Measurements from ENCODE around the gene FTH1.
"Not testable (repeated sequence)": the region's sequence is repeated elsewhere in the genome, so short reads cannot be mapped to it uniquely, and the experiment has no call there.

The FTH1 gene

DNA sequence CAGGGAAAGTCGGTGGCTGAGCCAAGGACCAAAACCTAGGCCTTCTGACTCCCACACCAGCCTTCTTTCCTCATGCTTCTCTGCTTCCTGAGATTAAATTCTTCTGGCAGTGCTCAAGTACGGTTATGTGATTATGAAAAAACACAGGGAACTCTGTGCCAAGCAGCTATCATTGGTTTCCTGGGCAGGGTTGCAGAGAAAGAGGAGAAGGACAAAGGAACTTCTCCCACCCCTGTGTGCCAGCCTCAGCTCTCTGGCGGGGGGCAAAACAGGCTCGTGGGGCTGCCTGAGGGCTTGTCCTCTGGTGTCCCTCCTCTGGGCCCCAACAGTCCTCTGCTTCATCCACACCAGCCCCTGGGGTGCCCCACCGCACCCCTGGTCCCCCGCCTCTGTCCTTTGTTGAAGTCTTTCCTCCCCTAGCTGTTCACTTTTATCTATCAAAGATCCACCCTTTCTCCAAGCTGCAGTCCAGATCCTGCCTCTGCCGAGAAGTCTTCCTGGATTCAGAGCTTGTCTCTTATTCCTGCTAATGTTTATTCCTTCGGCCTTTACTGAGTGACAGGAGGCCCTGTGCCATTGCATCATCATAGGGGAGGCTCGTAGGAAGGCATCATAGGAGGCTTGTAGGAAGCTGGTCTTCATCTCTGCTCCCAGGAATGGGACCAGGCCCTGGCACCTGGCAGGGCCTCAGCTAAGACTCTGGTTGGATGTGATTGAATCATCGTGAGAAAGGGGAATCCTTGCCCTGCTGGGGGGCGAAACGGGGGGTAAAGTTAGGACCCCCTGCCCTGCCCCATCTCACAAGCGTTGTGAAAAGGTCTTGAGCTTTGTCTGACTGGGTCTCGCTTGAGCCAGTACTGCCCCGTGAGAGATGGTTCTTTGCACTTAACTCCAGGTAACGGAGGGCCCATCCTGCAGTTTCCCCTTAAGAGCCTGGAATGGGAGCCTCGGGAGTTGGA is 11.5 kb upstream of the FTH1 start:
- DNase-seq = no peak

DNA sequence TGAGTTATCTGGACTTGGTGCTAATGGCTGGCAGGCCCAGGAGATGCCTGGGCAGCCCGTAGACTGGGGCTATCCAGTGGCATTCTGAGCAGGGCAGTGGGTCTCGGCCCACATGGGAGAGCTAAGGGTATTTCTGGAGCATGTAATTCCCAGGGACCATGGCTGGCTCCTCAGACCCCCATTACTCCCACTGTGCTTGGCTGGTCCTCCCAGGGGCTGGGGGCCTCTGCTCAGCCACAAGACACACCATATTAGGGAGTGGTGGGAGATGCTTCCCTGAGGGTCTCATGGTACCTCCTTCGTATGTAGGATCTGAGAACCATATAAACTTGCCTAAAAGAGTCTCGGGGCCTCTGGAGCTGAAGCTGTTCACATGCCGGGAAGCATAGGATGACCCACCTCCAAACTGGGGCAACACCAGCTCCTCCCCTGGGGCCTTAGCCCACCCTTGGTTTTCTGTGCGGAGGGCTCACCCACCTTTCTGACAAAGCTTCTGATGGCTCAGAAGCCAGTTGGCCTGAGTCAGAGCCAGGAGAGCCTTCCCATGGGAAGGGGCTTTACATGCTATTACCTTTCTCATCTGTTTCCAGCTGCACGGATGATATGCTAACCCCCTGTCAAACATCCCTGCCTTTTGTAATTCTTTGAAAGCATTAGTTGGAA is 9.5 kb upstream of the FTH1 start:
- no peak for DNase-seq

DNA sequence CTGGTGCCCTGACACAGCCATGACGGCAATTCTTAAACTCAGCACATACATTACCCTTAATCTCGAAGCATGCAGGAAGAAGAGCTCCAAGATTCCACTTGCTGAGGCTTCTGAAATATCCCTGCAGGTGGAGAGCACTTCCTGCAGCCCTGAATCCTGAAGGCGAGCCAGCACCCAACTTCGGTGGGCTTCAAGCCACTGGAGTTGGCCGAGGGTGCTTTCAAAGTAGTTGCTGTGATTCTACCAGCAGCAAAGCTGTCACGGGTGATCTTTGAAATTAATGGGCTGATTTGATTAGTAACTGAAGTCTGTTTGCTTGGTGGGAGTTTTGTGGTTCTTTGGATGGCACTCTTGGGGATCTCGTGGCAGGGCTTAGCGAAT is 9.0 kb upstream of the FTH1 start:
- DNase-seq = no peak

DNA sequence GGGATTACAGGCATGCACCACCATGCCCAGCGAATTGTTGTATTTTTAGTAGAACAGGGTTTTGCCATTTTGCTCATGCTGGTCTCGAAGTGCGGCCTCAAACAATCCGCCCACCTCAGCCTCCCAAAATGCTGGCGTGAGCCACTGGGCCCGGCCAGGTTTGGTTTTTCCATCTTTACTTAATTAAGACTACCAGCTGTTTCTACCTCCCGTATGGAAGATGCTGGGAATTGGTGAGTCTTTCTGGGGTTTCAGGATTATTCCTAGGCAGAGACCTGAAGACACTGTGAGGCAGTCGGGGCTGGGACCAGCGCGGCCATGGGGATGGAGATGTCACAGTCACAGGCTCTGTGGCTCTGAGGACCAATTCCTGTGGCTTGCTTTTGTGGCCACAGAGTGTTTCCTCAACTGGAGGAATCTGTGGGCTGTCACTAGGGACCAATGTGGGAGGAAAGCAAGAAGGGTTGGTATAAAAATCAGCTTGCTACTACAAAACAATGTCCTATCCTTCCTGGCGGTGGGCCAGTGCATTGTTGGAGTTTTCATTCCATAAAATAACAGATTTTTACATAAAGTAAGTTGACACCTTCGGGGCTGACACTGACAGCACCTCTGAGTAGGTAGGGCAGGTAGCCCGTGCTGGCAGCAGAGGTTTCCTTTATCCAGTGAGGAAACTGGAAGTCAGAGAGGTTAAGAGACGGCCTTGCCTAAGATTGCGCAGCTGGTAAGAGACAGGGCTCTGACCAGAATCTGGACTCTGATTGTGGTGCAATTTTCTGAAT is 8.4 kb upstream of the FTH1 start:
- DNase-seq = no peak

DNA sequence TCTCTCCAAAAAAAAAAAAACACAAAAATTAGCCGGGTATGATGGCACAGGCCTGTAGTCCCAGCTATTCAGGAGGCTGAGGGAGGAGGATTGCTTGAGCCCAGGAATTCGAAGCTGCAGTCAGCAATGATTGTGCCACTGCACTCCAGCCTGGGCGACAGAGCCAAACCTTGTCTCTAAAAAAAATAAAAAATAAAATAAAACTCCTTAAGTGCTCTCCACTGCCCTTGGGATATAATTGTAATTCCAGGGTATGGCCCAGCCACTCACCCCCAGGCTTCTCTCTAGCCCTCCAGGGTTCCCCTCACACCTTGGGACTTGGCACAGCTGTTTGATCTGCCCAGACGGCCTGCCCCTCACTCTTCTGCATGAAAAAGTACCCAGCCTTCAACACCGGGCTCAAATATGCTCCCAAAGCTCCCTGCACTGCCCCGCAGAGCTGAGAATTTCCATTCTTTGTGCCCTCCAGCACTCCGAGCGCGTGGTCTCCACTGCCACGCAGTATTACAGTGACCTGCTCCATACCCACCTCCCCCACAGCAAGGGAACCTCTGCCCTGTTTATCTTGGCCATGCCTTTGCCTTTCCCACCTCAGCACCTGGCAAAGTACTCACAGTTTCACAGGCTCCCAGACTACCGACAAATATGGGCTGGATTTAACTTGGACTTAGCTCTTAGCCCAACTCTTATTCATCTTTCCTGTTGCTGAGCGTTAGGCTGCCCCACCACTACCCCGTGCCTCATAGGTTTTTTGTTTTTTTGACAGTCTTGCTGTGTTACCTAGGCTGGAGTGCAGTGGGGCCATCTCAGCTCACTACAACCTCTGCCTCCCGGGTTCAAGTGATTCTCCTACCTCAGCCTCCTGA is 7.6 kb upstream of the FTH1 start:
- no peak for DNase-seq

DNA sequence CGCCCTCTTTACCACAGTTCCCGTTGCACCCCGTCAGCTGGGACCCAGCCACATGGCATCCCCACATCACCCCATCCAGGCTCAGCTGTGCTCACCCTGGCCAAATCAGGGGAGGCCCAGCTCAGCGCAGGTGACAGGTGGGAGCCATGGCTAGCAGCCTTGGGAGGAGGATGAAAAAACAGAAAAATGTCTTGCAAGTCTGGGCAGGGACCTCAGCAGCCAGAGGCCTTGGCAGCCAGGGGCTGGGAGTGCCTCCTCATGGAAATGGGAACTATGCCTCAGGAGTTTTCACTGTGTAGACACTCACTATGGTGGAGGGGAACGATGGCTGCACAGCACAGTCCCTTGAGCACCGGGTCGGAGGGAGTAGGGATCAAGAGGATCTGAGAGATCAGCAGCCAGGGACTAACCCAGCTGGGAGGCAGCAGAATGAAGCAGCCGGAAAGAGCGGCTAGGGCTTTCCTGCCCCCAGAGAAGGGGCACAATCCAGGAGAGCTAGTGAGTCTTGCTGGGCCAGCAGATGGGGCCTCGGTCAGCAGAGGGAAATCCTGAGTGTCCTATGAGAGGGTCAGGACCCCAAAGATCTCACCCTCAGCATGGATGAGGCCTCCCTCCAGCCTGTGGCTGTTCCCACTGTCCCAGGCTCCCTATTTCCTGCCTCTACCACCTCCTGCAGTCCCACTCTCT is 6.2 kb upstream of the FTH1 start:
- DNase-seq = no peak

DNA sequence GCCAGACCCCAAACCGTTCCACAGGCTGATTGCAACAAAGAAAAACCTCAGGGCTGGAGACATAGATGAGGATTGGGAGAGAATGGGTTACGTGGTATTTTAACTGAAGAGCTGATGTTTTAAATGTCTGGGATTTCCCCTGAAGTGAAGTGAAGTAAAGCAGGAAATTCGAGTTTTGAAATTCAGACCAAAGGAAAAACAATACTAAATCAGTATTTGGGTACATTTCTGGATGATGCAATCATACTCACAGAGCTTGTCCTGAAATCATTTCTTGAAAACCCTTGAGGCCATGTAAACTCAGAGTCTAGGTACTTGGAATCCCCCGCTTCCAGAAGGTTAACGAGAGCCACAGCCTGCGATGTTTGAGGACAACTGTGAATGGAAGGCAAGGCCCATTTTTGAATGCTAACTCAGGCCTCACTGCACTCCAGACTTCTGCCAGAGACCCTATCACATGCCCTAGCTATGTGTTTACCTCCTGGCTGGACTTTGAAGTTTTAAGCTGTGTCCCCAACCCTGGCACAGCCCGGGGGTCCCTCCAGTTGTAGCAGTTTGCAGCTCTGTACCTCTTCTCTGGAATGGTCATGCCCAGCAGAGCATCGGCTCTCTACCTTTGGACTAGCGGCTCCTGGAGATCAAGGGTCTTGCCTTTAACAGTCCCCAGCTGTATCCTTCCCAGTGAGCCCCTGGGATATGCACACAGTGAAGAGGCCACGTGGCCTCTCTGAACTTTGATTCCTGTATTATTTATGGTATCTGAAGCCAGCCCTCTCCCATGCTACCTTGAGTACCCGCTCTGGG is 5.4 kb upstream of the FTH1 start:
- no peak for DNase-seq

DNA sequence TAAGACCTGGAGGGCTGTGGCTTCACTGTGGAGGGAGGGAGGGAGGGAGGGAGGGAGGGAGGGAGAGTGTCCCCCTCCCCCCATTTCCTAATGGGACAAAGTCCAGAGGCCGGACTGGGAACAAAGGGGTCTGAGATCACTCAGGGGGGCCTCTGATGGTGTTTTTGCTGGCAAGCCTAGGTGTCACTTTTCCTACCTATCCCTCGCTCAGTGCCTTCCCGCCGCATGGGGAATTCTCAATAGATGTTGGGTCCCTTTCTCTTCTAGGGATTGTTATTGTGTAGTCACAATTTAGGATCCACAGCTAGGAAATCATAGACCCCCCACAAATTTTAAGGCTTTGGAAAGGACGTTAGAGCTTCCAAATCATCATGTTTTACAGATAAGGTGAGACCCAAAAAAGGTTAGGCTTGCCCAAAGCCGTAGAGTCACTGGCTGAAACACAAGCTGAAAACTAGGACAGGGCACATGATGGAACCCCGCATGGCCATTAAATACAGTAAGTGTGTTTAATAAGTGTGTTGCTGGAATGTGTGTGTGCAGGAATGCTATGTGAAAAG is 4.8 kb upstream of the FTH1 start:
- DNase-seq = no peak

DNA sequence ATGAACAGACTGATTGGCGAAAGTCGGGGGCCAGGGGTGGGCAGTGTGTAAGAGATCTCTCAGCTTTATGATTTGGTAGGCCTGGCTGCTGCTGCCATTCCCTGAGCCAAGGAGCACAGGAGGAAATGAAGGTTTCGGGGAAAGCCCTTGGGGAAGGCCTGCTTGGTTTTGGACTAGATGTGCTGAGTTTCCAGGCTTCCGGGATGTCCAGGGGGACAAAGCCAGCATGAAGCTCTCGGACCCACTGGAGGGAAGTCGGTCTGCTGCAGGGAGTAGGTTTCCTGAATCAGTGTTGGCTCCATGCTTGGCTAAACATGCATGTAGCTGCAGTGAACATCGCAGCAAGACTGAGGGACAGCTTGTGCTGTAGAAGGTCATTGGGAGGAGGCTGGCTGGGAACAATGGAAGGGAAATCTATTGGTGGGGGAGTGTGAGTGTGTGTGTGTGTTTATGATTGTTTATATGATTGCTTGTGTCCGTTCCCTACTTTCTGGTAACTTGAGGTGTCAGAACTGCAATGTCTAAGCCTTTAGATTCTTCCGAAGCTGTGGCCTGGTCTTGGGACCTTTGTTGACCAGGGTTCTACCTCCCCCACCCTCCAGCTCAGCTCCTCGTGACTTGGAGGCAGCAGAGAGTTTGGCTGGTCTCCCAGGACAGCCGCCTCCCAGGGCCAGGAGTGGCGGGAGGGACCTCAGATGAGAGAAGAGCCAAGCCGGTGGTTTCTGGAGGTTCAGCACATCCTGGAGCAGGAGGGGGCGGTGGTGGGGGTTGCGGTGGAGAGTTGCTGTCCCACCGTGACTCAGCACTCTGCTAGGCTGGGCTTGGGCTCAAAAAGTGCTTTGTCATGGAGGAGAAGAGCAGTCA is 4.0 kb upstream of the FTH1 start:
- peak; percentile 84 for DNase-seq

DNA sequence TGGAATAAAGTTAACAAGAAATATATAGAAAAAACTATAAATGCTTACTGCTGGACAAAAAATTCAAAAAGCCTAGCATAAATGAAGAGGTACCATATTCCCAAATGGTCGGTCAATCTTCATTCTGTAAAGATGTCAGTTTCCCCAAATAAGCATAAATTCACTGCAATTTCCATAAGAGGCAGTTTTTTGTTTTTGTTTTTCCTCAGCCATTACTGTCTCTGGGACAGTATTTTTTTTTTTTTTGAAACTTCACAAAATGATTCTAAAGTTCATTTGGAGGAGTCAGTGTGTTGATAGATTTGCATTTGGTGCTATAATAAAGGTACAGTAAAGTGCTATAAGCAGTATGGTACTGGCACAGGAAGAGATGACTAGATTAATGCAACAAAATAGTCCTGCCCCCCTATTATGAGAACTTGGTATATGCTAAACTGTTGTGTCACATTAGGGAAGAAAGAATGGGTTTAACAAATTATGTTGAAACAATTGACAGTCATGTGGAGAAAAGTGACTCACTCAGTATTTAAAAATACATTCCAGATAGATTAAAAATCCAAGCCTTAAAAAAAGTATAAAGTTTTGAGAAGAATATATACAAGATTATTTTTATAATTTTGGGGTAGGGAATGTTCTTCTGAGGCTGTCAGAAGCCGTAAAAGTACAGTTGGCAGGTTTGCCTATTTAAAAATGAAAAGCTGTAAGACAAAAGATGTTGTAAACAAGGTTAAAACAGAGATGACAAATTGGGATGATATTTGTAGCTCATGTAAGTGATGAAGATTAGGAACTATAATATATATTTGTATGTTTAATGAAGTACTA is 2.6 kb upstream of the FTH1 start:
- DNase-seq = no peak

DNA sequence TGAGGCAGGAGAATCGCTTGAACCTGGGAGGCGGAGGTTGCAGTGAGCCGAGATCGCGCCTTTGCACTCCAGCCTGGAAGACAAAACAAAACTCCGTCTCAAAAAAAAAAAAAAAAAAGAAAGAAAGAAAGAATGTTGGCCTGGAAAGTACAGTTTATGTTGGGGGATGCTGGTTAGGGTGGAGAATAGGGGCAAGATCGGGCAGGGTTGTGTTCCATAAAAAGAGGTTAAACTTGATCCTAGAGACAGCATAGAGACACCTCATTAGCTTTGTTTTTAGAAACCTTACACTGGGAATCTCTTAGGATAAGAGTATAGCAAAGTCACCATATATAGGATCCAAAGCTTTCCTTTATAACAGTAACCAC is 1.9 kb upstream of the FTH1 start:
- DNase-seq = no peak

DNA sequence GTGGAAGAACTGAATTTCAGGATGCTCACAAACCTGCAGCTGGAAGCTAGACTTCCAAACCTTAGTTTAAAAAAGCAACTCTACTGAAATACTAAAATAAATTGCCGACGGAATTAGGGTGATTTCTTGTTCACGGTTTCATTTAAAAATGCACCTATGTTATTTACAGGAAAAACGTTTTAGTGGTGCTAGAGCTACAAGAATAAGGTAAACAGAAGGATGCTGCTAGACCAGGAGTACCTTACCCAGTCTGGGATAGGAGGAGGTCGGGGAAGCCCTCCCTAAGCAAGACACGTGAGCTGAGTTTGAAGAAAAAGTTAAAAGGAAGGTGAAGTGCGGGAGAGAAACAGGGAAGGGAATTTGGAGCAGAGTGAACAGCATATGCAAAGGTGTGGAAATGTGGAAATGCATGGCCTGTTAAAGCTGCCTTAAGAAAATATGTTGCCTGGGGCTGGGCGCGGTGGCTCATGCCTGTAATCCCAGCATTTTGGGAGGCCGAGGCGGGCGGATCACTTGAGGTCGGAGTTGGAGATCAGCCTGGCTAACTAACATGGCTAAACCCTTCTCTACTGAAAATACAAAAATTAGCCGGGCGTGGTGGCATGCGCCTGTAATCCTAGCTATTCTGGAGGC is 1.4 kb upstream of the FTH1 start:
- no peak for DNase-seq

DNA sequence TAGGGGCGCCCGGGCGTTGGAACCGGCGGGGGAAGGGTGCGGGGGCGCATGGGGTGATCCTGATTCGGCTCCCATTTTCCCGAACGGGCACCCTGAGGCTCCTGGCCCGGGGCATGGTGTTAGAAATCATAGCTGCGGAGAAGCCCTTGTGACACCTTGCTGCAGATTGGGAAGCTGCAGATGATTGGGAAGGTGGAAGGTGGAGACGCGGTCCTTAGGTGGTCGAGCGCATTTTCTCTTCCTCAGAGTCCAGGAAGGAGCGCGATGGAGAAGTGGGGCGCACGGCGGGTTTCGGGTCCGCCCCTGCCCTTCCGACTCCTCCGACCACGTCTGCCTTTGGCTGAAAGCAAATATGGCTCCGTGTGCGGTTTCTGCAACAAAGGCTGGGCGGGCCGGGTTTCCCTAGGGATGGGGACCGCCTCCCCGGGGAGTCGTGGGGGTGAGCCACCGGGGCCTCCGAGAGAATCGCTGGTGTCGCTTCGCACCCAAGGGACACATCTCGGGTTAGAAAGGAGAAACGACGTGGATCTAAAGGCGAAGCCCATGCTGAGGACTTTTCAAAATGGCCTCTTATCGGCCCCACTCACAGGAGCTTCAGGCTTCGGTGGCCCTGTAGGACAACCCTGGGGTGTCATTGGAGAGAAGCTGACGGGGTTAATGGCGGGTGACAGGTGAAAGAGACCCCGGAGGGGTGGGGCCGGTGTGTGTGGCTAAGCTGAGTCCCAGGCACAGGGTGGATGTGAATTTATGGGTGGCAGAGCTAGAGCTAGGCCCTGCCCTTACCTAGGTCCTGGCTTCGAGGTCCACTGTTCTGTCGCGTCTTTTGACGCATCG is 707 bp upstream of the FTH1 start:
- peak; percentile 49 for DNase-seq

DNA sequence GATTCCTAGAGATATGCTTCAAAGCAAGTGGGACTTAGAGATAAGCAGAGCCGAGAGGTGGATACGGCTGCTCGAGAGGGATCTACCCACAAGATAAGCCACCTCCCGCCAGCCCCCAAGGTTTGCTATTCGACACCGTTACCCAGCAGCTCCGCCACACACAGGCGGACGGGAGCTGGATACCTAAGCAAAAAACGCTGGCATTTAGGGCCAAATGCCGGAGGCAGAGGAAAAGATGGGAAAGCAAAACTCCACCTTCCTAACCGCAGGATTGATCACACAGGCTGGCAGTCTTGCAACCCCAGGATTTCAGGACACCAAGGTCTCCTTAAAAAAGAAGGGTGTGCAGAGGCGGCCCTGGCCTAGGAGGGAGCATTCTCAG is 709 bp downstream of the FTH1 start:
- DNase-seq = no peak

DNA sequence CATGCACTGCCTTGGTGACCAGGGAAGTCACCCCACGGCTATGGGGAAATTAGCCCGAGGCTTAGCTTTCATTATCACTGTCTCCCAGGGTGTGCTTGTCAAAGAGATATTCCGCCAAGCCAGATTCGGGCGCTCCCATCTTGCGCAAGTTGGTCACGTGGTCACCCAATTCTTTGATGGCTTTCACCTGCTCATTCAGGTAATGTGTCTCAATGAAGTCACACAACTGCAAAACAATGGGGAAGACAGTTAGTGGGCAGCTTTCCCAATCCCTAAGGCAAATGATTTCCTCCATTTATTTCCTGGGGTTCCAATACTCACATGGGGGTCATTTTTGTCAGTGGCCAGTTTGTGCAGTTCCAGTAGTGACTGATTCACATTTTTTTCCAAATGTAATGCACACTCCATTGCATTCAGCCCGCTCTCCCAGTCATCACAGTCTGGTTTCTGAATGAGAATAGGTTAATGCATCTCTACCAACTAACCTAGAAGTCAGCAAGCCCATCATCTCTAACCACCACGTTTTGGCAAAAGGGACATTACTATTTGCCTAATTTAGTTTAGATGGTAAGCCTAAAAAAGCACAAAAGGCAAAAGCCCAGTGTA is 2.7 kb downstream of the FTH1 start:
- DNase-seq = not testable (repeated sequence)

DNA sequence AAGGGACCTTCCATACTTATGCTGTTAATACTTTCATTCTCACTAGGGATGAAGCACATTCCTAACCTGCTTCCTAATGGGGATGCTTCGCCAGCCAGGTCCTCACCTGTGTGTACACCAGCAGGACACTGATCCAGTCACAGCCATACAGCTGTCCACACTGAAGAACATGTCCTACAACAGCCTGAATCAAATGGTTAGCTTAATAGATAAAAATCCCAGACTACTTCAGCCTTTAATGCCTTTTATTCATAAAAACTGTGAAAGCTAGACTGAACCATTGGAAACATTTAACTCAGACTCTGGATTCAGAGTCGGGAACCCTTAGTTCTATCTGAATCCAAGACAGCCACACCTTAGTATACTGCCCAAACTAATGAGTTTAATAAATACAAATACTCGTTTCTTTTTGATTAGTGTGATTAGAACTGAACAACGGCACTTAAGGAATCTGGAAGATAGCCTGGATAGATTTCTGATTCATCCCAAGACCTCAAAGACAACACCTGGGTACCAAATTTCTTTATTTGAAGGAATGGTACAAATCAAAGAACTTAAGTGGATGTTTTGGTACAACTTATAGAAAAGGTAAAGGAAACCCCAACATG is 3.3 kb downstream of the FTH1 start:
- DNase-seq = no peak
